ENCODE measurements around the gene DICER1.

The DICER1 gene

GRCh38 chr14:95174184-95174792 is 17.0 kb upstream of the DICER1 start:
- CTCF ChIA-PET = no interaction called here

GRCh38 chr14:95173518-95173917 is 16.2 kb upstream of the DICER1 start:
- Mint-ChIP-seq H3K36me3 (no peaks in the 10 kb centered on the region), H3K4me3 (no peak overlapping the region), H3K27me3 (peaks cover 1% of the 10 kb centered on the region), H3K9me3 (peaks cover 2% of the 10 kb centered on the region), H3K27ac (no peak overlapping the region), H3K4me1 (no peaks in the 10 kb centered on the region)
- CTCF ChIA-PET = no interaction called here
- DNase-seq = no peak

More at GRCh38 chr14:95174184-95174792, 17.0 kb upstream of the DICER1 start:
- Mint-ChIP-seq H3K4me3 (no peak overlapping the region), H3K36me3 (no peaks in the 10 kb centered on the region), H3K27me3 (peaks cover 3% of the 10 kb centered on the region), H3K9me3 (peaks cover 2% of the 10 kb centered on the region), H3K4me1 (no peaks in the 10 kb centered on the region), H3K27ac (no peak overlapping the region)
- no peak for DNase-seq

GRCh38 chr14:95167177-95167576 is 9.8 kb upstream of the DICER1 start:
- no peaks in the 10 kb centered on the region for H3K4me1 Mint-ChIP-seq
- CTCF ChIA-PET = no interaction called here

GRCh38 chr14:95165517-95165916 is 8.2 kb upstream of the DICER1 start:
- H3K4me3 Mint-ChIP-seq = no peak overlapping the region
- peaks cover 8% of the 10 kb centered on the region for H3K27me3 Mint-ChIP-seq
- CTCF ChIA-PET = no interaction called here
- no peak for DNase-seq
- no peak overlapping the region for H3K27ac Mint-ChIP-seq
- H3K4me1 Mint-ChIP-seq = no peaks in the 10 kb centered on the region
- H3K9me3 Mint-ChIP-seq = peaks cover 16% of the 10 kb centered on the region
- no peaks in the 10 kb centered on the region for H3K36me3 Mint-ChIP-seq

More at GRCh38 chr14:95167177-95167576, 9.8 kb upstream of the DICER1 start:
- no peak overlapping the region for H3K4me3 Mint-ChIP-seq
- no peak for DNase-seq
- H3K36me3 Mint-ChIP-seq = no peaks in the 10 kb centered on the region
- H3K27me3 Mint-ChIP-seq = peaks cover 4% of the 10 kb centered on the region
- H3K9me3 Mint-ChIP-seq = peaks cover 16% of the 10 kb centered on the region
- H3K27ac Mint-ChIP-seq = no peak overlapping the region

DNA sequence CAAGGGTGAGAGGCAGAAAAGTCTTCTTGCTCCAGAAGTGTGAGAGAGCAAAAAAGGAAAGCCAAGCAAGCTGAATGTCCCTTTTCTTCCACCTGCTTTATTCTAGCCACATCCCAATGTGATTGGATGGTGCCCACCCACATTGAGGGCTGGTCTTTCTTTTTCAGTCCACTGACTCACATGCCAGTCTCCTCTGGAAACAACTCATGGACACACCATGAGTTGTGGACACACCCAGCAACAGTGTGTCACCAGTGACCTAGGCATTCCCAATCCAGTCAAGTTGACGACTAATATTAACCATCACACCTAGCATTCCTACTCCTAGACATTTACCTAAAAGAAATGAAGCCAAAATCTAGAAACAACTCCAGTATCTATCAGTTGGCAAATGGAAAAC is 7.2 kb upstream of the DICER1 start:
- no peak for DNase-seq
- H3K9me3 Mint-ChIP-seq = peaks cover 16% of the 10 kb centered on the region
- peaks cover 3% of the 10 kb centered on the region for H3K4me1 Mint-ChIP-seq
- no peaks in the 10 kb centered on the region for H3K36me3 Mint-ChIP-seq
- no peak overlapping the region for H3K27ac Mint-ChIP-seq
- CTCF ChIA-PET = no interaction called here
- peaks cover 8% of the 10 kb centered on the region for H3K27me3 Mint-ChIP-seq
- no peak overlapping the region for H3K4me3 Mint-ChIP-seq

- H3K27ac Mint-ChIP-seq = no peak overlapping the region
- DNase-seq = no peak
Measured at GRCh38 chr14:95163666-95164065, 6.3 kb upstream of the DICER1 start.

GRCh38 chr14:95163132-95163531 is 5.8 kb upstream of the DICER1 start:
- H3K36me3 Mint-ChIP-seq = no peaks in the 10 kb centered on the region
- no peak overlapping the region for H3K4me3 Mint-ChIP-seq
- H3K4me1 Mint-ChIP-seq = peaks cover 10% of the 10 kb centered on the region
- H3K27ac Mint-ChIP-seq = no peak overlapping the region
- peaks cover 16% of the 10 kb centered on the region for H3K9me3 Mint-ChIP-seq
- DNase-seq = no peak
- peaks cover 8% of the 10 kb centered on the region for H3K27me3 Mint-ChIP-seq
- CTCF ChIA-PET = no interaction called here

More at GRCh38 chr14:95163666-95164065, 6.3 kb upstream of the DICER1 start:
- H3K27me3 Mint-ChIP-seq = peaks cover 8% of the 10 kb centered on the region
- no peak overlapping the region for H3K4me3 Mint-ChIP-seq
- CTCF ChIA-PET = no interaction called here
- no peaks in the 10 kb centered on the region for H3K36me3 Mint-ChIP-seq
- H3K9me3 Mint-ChIP-seq = peaks cover 16% of the 10 kb centered on the region
- H3K4me1 Mint-ChIP-seq = peaks cover 5% of the 10 kb centered on the region

GRCh38 chr14:95162641-95163040 is 5.3 kb upstream of the DICER1 start:
- CTCF ChIA-PET = no interaction called here
- Mint-ChIP-seq H3K36me3 (no peaks in the 10 kb centered on the region), H3K4me3 (no peak overlapping the region), H3K27me3 (peaks cover 8% of the 10 kb centered on the region), H3K4me1 (peaks cover 15% of the 10 kb centered on the region), H3K9me3 (peaks cover 15% of the 10 kb centered on the region), H3K27ac (no peak overlapping the region)
- DNase-seq = no peak

GRCh38 chr14:95157048-95157326 is 342 bp downstream of the DICER1 start:
- Mint-ChIP-seq H3K27ac (peak overlapping the region; percentile 99), H3K9me3 (no peaks in the 10 kb centered on the region), H3K27me3 (peaks cover 4% of the 10 kb centered on the region), H3K4me1 (peaks cover 46% of the 10 kb centered on the region), H3K36me3 (peaks cover 10% of the 10 kb centered on the region), H3K4me3 (peak overlapping the region; percentile 94)
- CTCF ChIA-PET = interaction anchor here (0.7 kb wide), 1 partner anchor 77 kb away, joined by 3 read pairs; no protein-coding TSS in a partner anchor
- DNase-seq = no peak

DNA sequence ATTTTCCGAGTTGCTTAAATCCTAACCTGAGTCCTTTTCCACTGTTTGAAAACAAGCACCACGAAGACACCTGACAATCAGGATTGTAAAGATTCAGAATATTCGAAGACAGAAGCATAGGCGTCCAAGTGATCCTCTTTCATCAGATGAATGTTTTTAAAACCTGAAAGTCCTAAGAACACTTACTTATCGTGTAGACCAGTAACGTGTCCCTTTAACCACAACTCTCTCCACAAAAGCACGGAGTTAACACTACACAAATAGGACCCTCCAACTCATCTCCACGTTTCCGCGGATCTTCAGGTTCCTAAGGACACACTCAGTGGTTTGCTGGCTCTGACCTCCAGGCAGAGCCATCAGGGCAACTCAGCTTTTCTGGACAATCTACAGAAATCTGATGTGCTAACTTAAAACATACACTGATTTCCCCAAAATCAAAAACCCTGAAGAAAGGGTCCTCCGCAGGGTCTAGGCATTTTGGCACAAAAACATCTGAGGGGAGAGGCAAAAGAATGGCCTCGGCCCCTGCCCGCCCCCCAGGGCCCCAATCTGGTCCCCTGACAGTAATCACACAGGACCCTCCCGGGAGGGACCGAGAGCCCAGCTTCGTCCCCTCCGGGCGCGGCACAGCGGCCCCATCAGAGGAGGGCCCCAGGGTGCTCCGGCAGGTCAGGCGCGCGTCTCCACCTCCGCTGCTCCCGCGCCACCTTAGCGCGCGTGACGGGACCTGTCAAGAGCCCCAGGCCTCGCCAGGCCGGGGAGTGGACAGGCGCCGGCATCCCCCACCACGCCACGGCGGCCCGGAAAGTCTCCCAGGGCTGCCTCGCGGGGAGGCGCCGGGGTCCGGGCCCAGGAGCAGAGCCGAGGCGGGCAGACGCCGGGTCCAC is 925 bp downstream of the DICER1 start:
- H3K27ac Mint-ChIP-seq = peak overlapping the region; percentile 89
- peak overlapping the region; percentile 78 for H3K4me3 Mint-ChIP-seq
- CTCF ChIA-PET = interaction anchor here (0.8 kb wide), 1 partner anchor 378 kb away, joined by 3 read pairs; no protein-coding TSS in a partner anchor
- H3K27me3 Mint-ChIP-seq = no peaks in the 10 kb centered on the region
- H3K4me1 Mint-ChIP-seq = peaks cover 50% of the 10 kb centered on the region
- peaks cover 10% of the 10 kb centered on the region for H3K36me3 Mint-ChIP-seq
- no peaks in the 10 kb centered on the region for H3K9me3 Mint-ChIP-seq
- DNase-seq = peak; percentile 54

- peaks cover 10% of the 10 kb centered on the region for H3K36me3 Mint-ChIP-seq
- H3K9me3 Mint-ChIP-seq = no peaks in the 10 kb centered on the region
- H3K27ac Mint-ChIP-seq = no peak overlapping the region
- CTCF ChIA-PET = no interaction called here
- peaks cover 53% of the 10 kb centered on the region for H3K4me1 Mint-ChIP-seq
- DNase-seq = no peak
- no peaks in the 10 kb centered on the region for H3K27me3 Mint-ChIP-seq
- peak overlapping the region; percentile 78 for H3K4me3 Mint-ChIP-seq
Measured at GRCh38 chr14:95155045-95155444, 2.3 kb downstream of the DICER1 start.

- H3K36me3 Mint-ChIP-seq = peaks cover 10% of the 10 kb centered on the region
- H3K9me3 Mint-ChIP-seq = no peaks in the 10 kb centered on the region
- peaks cover 51% of the 10 kb centered on the region for H3K4me1 Mint-ChIP-seq
Measured at GRCh38 chr14:95153866-95154265, 3.5 kb downstream of the DICER1 start.

DNA sequence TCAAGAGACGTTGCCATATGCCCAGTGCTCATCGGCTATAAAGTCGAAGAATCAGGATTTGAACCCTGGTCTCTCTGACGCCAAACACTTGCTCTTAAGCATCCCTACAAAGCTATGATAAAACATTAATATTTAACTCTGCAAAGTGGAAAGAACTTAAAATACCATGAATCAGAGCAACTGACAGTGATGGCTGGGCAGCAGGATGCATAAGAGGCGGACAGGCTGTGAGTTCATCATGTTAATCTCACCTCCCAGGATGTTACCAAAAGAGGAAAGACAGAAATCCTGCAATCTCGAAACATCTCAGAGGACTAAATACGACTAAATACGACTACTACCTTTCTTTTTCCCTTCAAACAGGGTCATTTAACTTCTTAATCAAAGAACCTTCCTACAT is 5.8 kb downstream of the DICER1 start:
- Mint-ChIP-seq H3K27me3 (no peaks in the 10 kb centered on the region), H3K9me3 (peaks cover 2% of the 10 kb centered on the region), H3K36me3 (peaks cover 19% of the 10 kb centered on the region), H3K27ac (no peak overlapping the region), H3K4me1 (peaks cover 39% of the 10 kb centered on the region), H3K4me3 (no peak overlapping the region)
- CTCF ChIA-PET = no interaction called here
- no peak for DNase-seq

More at GRCh38 chr14:95153866-95154265, 3.5 kb downstream of the DICER1 start:
- Mint-ChIP-seq H3K27me3 (no peaks in the 10 kb centered on the region), H3K4me3 (no peak overlapping the region), H3K27ac (no peak overlapping the region)
- CTCF ChIA-PET = interaction anchor here (1.2 kb wide), 1 partner anchor 385 kb away, joined by 3 read pairs; no protein-coding TSS in a partner anchor
- DNase-seq = no peak

DNA sequence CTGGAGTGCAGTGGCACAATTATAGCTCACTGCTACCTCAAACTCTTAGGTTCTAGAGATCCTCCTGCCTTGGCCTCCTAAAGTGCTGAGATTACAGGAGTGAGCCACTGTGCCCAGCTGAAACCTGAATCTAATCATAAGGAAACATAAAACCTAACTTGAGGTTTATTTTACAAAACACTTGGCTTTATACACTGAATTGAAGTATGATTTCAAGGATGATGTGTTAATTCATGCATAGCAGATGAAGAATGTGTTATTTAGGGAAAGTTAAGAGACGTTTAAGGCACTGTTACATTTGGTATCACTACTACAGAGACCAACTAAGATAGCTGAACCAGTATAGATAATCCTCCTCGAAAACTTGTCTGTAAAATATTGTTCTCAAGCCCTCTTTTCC is 6.4 kb downstream of the DICER1 start:
- no peak for DNase-seq
- H3K27me3 Mint-ChIP-seq = no peaks in the 10 kb centered on the region
- H3K9me3 Mint-ChIP-seq = peaks cover 5% of the 10 kb centered on the region
- CTCF ChIA-PET = no interaction called here
- no peak overlapping the region for H3K27ac Mint-ChIP-seq
- no peak overlapping the region for H3K4me3 Mint-ChIP-seq
- H3K36me3 Mint-ChIP-seq = peaks cover 24% of the 10 kb centered on the region
- peaks cover 36% of the 10 kb centered on the region for H3K4me1 Mint-ChIP-seq

- Mint-ChIP-seq H3K36me3 (peaks cover 27% of the 10 kb centered on the region), H3K9me3 (peaks cover 15% of the 10 kb centered on the region), H3K4me1 (peaks cover 27% of the 10 kb centered on the region), H3K4me3 (no peak overlapping the region), H3K27me3 (no peaks in the 10 kb centered on the region), H3K27ac (no peak overlapping the region)
- DNase-seq = no peak
- CTCF ChIA-PET = no interaction called here
Measured at GRCh38 chr14:95149441-95149840, 7.9 kb downstream of the DICER1 start.

All from activated naive CD4-positive, alpha-beta T cell treated with anti-CD3 and anti-CD28 coated beads, Interleukin-2, amount 10 ng/mL, durations not matched to agents 7 days and 5 days (primary cell).